Esophagus muscularis mucosa (tissue), 4 donors: ENCODE data around the gene ENTREP3.
"Not testable (repeated sequence)": the region's sequence is repeated elsewhere in the genome, so short reads cannot be mapped to it uniquely, and the experiment has no call there.

ENCODE experiments used
- EP300 ChIP-seq: sonication (generic); formaldehyde crosslinking; IDR thresholded peaks from one replicate; pipeline ENCODE4 v1.6.1; 2017; ENCODE audit warnings: antibody characterized with exemption
- POLR2AphosphoS5 ChIP-seq, 2 donors: sonication (generic); formaldehyde crosslinking; IDR thresholded peaks; one replicate each; pipeline ENCODE4 v1.6.1; 2017; ENCODE audit warnings: antibody characterized with exemption in 2 of 2
- TF ChIP-seq, protein P1 (sequence below), 3 experiments: fragments of 200-600 bp in 2 of 3; fragments of 450-650 bp in 1 of 3; sonication (generic) in 2 of 3; IDR thresholded peaks; one replicate each; pipeline ENCODE4 v1.5.1; 2017 to 2019; ENCODE audit warnings: antibody characterized with exemption in 3 of 3, mild to moderate bottlenecking in 2 of 3, moderate library complexity in 1 of 3

DNA sequence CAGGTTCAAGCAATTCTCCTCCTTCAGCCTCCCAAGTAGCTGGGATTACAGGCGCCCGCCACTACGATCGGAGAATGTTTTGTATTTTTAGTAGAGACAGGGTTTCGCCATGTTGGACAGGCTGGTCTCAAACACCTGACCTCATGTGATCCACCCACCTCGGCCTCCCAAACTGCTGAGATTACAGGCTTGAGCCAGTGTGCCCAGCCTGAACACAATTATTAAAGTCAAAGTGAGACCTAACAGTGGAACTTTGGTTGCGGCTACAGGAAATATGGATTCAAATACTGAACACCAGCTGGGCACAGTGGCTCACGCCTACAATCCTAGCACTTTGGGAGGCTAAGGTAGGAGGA lies 29.9 kb downstream of the ENTREP3 start:
- TF ChIP-seq, protein P1, sequence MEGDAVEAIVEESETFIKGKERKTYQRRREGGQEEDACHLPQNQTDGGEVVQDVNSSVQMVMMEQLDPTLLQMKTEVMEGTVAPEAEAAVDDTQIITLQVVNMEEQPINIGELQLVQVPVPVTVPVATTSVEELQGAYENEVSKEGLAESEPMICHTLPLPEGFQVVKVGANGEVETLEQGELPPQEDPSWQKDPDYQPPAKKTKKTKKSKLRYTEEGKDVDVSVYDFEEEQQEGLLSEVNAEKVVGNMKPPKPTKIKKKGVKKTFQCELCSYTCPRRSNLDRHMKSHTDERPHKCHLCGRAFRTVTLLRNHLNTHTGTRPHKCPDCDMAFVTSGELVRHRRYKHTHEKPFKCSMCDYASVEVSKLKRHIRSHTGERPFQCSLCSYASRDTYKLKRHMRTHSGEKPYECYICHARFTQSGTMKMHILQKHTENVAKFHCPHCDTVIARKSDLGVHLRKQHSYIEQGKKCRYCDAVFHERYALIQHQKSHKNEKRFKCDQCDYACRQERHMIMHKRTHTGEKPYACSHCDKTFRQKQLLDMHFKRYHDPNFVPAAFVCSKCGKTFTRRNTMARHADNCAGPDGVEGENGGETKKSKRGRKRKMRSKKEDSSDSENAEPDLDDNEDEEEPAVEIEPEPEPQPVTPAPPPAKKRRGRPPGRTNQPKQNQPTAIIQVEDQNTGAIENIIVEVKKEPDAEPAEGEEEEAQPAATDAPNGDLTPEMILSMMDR (IDR thresholded peaks at IDR 0.05): not testable (repeated sequence)
- TF ChIP-seq EP300; POLR2AphosphoS5 (IDR thresholded peaks at IDR 0.05): not testable (repeated sequence)
